Muscle of arm (tissue), 12 donors: ENCODE measurements around the gene L3MBTL1. TPM values are rescaled to one million over a fixed set of nuclear protein-coding genes. Genes with fewer than 3 reads are reported as not detected.
"Not testable (repeated sequence)": the region's sequence is repeated elsewhere in the genome, so short reads cannot be mapped to it uniquely, and the experiment has no call there.

Experiments used
- DNase-seq: peaks from one replicate; pipeline ENCODE4 v3.0.0-alpha.2; 2013
- polyA plus RNA-seq, 12 donors: library from polyadenylated mRNA; unstranded; fragments of 120-200 nt; gene quantifications; one replicate each; pipeline ENCODE4 v1.2.1, GENCODE V29; 2013; ENCODE audit not compliant: insufficient read length in 12 of 12

Gene L3MBTL1
- polyA plus RNA-seq, 12 donors: 3.6 to 15.9 (median 9.2) TPM; not detected in 1

- no peak for DNase-seq
Observed at GRCh38 chr20:43559147-43559987, 51.9 kb downstream of the L3MBTL1 start.

- no peak for DNase-seq
Observed at GRCh38 chr20:43560974-43561373, 53.5 kb downstream of the L3MBTL1 start.

- DNase-seq: no peak
Observed at GRCh38 chr20:43563429-43563828, 55.9 kb downstream of the L3MBTL1 start.

DNA sequence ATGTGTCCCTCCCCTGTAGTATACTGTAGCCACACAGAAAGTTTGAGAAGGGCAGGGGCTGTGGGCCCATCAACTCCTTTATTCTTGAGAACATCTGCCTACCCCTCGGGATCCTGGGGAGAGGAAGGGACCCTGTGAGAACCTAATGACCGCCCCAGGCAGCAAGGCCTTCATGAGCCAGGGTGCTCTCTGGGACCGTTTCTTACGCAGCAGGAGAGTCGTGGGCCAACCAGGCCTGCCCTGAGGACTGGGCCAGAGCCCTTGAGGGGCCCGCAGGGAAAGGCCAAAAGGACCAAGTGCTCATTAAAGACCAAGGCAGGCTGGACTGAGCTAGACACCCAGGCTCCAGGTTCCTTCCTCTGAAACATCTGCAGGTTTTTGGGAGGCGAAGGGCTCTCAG, 56.5 kb downstream of the L3MBTL1 start:
- DNase-seq: no peak

- DNase-seq: no peak
Observed at GRCh38 chr20:43564455-43564854, 57.0 kb downstream of the L3MBTL1 start.

DNA sequence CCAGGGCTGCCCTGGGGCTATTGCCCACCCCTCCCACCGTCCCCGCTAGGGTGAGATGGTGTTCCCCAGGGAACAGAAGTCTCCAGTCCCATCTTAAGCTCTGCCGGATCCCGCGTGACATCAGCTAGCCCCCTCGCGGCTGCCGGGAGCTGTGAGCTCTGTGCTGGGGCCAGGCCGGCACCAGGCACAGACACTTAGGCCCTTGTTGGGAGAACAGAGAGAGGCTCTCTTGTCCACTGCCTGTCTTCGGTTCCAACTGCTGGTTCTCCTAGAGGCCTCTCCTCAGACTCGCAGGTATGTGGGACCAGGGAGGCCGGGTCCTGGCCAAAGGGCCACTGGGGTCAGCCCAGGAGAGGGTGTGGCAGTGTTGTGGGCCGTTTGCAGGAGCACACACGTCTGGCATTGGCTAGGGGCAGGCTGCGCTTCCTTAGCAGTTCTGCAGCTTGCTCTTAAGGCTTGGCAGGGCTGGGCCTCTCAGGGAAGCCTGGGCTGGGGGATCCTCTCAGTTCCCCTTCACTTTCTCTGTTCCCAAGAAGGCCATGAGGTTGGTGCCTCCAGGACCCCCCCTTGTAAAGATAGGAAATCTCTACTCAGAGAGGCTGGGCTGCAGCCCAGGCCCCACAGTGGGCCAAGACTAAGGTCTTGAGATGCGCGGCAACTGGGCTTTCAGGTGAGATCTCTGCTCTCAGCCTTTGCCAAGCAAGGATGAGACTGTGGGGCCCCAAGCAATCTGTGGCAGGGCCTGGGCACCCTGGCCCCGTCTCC, 57.7 kb downstream of the L3MBTL1 start:
- DNase-seq: no peak

- no peak for DNase-seq
Observed at GRCh38 chr20:43565758-43566104, 58.2 kb downstream of the L3MBTL1 start.

GRCh38 chr20:43567477-43567876, 60.0 kb downstream of the L3MBTL1 start:
- no peak for DNase-seq

GRCh38 chr20:43568706-43569105, 61.2 kb downstream of the L3MBTL1 start:
- DNase-seq: no peak

DNA sequence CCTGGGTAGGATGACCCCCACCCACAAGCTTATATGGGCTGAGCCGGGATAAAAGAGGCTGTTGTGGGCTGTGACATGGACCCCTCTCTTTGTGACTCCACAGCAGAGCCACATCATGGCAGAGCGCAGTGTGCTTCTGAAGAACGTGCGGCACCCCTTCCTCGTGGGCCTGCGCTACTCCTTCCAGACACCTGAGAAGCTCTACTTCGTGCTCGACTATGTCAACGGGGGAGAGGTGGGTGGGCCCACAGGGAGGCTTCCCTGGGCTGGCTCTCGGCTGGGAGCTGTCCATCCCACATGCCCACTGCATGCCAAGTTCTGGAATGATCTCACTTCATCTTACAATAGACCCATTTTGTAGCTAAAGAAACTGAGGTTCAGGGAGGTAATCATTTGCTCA, 61.8 kb downstream of the L3MBTL1 start:
- no peak for DNase-seq

DNA sequence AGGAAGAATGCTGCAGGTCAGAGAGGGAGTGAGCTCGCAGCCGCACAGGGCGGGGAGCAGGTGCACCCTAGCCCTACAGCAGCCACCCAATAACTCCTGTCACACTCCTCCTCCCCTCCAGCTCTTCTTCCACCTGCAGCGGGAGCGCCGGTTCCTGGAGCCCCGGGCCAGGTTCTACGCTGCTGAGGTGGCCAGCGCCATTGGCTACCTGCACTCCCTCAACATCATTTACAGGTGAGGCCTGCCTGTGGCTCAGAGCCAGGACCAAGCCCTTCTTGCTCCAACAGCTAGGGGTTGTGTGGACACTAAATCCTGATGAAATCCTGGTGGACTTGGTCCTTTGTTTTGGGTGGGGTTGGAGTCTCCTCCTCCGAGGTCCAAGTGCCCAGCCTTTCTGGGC, 63.0 kb downstream of the L3MBTL1 start:
- no peak for DNase-seq

DNA sequence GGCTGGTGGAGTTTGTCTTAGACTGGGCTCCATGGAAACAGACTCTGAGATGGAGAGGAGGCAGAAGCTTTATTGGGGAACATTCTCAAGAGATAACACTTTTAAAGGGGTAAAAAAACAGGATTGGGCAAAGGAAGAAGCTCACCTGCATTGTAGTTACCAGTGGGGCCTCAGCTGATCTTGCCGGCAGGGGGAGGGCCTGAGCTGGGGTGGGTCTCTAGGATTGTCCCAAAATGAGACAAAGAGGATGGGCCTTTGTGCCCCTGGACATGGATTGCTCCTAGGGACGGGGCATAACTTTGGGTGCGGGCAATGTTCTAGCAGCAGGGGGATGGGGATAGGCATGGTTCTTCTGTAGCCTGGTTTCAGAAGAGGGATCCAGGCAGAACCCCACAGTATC, 63.8 kb downstream of the L3MBTL1 start:
- DNase-seq: no peak

DNA sequence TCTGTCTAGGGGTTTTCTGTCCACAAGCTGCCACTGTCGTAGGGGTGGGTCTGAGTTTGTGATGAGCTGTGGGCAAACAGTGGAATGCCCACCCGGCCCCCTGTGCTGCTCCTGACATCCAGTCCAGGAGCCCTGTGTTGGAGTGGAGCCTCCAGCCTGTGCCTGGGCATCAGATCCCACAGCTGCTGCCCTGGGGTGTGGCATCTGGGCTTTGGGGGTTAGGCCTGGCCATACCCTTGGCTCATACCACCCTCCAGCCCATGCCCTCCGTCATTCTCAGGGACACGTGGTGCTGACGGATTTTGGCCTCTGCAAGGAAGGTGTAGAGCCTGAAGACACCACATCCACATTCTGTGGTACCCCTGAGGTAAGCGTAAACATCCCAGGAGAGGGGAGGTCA, 64.3 kb downstream of the L3MBTL1 start:
- DNase-seq: no peak

DNA sequence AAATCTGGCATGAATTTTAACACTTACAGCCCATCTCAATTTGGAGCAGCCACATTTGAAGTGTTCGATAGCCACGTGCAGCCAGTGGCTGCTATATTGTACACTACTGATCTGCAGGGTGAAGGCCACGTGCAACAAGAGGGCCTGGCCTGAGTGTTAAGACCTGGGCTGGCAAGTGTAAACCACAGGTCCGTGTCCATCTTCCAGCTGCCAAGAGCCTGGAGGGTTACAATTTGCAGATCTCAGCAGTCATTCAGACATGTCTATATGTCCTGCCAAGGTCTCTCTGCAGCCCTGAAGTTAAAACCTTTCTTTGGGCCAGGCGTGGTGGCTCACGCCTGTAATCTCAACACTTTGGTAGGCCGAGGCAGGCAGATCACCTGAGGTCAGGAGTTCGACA, 65.4 kb downstream of the L3MBTL1 start:
- DNase-seq: no peak

DNA sequence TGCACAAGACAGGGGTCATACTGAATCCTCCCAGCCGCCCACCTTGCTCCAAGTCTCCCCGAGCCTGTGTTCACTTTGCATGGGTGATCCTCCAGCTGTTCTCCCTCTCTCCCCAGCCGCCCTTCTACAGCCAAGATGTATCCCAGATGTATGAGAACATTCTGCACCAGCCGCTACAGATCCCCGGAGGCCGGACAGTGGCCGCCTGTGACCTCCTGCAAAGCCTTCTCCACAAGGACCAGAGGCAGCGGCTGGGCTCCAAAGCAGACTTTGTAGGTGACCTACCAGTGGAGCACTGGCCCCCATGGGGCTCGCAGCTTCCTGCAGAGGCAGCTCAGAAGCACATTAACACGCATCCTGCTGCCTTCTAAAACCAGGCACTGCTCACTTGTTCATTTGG, 68.6 kb downstream of the L3MBTL1 start:
- DNase-seq: no peak

DNA sequence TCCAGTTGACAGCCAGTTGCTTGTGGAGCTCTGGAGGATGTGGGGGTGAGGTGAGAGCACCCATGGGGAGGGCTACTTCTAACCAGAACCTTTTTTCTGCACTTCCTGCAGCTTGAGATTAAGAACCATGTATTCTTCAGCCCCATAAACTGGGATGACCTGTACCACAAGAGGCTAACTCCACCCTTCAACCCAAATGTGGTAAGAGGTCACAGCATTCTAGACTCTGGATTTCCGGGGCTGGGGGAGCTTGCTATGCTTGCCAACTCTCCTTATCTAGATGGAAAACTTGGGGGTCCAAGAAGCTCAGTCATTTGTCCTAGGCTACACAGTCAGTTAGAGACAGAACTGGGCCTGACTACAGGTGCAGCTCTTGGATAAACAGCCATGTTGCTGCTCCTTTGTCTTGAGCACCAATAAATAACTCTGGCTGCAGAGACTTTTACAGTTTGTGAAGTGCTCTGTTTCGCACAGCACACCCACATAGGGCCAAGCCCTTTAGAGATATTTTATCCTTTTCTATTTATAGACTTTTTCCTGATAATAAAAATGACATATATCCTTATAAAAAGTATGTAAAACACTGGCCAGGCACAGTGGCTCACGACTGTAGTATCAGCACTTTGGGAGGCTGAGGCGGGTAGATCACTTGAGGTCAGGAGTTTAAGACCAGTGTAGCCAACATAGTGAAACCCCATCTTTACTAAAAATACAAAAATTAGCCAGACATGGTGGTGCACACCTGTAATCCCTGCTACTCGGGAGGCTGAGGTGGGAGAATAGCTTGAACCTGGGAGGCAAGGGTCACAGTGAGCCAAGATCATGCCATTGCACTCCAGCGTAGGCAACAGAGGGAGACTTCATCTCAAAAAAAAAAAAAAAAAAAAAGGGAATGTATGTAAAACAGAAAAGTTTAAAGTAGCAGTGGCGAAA, 72.6 kb downstream of the L3MBTL1 start:
- no peak for DNase-seq

GRCh38 chr20:43583133-43583864, 75.8 kb downstream of the L3MBTL1 start:
- DNase-seq: no peak

DNA sequence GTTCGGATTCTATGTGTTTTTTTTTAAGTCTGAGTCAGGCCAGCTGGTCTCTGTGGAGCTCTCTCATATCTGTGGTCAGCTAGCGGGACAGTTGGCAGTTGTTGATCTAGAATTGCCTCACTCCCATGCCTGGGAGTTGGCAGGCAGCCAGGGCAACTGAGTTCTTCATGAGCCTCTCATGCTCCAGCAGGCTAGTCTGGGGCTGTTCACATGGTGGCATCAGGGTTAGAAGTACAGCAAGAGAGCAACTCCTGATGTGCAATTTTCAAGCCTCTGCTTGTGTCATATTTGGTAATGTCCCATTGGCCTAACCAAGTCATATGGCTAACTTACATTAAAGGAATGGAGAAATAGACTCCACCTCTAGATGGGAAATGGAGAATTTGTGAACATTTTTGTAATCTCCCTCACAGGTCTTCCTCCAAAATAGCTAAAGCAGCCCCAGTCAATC, 76.5 kb downstream of the L3MBTL1 start:
- DNase-seq: peak; percentile 7

- DNase-seq: no peak
Observed at GRCh38 chr20:43584448-43585136, 77.1 kb downstream of the L3MBTL1 start.

GRCh38 chr20:43586641-43587040, 79.1 kb downstream of the L3MBTL1 start:
- DNase-seq: no peak

DNA sequence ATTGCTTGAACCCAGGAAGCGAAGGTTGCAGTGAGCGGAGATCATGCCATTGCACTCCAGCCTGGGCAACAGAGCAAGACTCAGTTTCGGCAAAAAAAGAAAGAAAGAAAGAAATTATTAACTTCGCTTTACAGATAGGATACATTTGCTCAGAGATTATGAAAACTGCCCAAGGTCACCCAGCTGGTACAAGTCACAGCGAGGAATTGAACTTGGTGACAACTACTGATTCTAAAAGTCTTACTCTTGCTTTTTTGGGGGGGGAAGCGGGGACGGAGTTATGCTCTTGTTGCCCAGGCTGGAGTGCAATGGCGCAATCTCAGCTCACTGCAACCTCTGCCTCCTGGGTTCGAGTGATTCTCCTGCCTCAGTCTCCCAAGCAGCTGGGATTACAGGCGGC, 81.0 kb downstream of the L3MBTL1 start:
- DNase-seq: not testable (repeated sequence)
